AG09309 (cell line): ENCODE results near the gene APOB.

Experiments
- DNase-seq: peaks from one replicate; pipeline ENCODE4 v3.0.0-alpha.2; 2010; ENCODE audit warnings: low read depth
- H3K4me3 ChIP-seq: 2 replicates; pipeline ENCODE4 v1.5.1; 2011; ENCODE audit warnings: mild to moderate bottlenecking, low read depth, low read length, moderate library complexity; ENCODE audit not compliant: control insufficient read depth
- TF ChIP-seq, protein P1 (sequence below): IDR thresholded peaks from 2 replicates; pipeline ENCODE4 v1.5.1; 2011; ENCODE audit warnings: mild to moderate bottlenecking, low read depth, low read length, inconsistent platforms; ENCODE audit not compliant: insufficient read depth, control insufficient read depth; ENCODE audit errors: missing control alignments

APOB gene

GRCh38 chr2:21072477-21073242 lies 28.8 kb upstream of the APOB start:
- TF ChIP-seq, protein P1, sequence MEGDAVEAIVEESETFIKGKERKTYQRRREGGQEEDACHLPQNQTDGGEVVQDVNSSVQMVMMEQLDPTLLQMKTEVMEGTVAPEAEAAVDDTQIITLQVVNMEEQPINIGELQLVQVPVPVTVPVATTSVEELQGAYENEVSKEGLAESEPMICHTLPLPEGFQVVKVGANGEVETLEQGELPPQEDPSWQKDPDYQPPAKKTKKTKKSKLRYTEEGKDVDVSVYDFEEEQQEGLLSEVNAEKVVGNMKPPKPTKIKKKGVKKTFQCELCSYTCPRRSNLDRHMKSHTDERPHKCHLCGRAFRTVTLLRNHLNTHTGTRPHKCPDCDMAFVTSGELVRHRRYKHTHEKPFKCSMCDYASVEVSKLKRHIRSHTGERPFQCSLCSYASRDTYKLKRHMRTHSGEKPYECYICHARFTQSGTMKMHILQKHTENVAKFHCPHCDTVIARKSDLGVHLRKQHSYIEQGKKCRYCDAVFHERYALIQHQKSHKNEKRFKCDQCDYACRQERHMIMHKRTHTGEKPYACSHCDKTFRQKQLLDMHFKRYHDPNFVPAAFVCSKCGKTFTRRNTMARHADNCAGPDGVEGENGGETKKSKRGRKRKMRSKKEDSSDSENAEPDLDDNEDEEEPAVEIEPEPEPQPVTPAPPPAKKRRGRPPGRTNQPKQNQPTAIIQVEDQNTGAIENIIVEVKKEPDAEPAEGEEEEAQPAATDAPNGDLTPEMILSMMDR, result no peak
- DNase-seq, result no peak
- H3K4me3 ChIP-seq, result no peak overlapping the region

DNA sequence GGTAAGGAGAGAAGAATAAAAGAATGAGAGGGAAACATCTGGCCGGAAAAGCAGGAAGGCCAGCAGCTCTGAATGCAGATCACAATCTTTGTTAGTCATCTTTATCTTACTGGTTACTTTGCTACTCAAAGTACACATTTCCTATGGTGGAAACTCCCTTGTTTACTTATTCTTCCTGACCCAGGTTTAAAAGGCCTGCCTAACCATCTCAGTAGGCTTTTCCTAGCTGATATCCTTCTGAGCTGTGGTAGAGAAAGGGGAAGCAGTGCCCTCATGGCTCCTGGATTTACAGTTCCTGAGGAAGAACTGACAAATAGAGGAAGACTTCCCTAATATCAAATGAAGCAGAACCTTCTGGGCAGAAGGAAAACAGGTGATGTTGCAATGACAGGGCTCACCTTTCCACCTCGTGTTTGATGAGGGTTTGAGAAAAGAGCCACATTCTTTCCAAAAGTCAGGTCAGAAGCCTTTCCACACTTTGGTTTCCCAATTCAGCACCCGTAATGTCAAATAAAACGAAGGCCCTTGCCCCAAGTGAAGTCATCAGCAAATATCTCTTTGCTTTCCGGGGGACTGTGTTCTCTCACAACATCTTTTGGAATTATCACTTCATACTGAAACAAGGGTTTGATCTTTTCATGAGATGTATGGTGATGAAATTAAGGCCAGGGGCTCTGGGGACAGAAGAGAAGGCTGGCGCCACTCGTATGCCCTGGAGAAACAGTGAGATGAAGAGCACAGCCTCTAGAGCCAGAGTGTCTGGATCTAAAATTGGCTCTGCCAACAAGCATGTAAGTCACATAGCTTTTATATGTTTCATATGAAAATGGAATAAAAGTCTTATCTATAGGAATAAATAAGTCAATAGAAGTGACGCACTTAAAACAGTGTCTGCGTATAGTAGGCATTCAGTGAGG lies 26.7 kb upstream of the APOB start:
- H3K4me3 ChIP-seq, result no peak overlapping the region
- TF ChIP-seq, protein P1, result no peak
- no peak for DNase-seq

GRCh38 chr2:21069746-21070340 lies 26.0 kb upstream of the APOB start:
- no peak for DNase-seq
- TF ChIP-seq, protein P1, result no peak
- H3K4me3 ChIP-seq, result no peak overlapping the region

DNA sequence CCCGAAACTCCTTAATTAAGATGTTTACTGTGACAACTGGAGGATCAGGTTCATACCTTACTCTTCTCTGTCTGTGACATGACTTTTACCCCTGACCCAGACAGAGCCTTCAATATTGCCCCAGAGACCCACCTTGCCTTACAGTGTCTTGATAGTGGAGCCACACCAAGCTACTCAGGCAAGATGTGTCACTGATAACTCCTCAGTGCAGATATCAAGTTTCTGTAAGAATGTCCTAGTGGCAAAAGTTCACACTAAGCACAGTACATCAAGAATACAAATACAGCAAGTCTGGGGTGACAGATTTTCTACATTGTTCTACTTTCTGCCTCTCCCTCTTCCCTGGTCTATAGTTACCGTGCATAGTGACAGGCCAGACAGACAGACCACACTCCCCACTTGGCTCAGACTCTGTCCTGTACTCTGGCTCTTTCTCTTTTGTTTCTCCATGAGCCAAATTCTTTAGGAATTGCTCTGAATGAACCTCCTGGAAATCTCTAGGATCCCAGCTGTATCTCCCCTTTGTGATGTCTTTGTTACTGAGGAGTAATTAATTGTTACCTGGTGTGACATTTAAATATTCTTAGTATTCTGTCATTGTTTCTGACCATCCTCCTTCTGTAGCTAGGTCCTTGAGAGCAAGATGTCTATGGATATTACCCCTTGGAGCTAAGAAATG lies 24.1 kb upstream of the APOB start:
- H3K4me3 ChIP-seq, result no peak overlapping the region
- TF ChIP-seq, protein P1, result no peak
- no peak for DNase-seq

GRCh38 chr2:21067125-21067524 lies 23.3 kb upstream of the APOB start:
- TF ChIP-seq, protein P1, result no peak

DNA sequence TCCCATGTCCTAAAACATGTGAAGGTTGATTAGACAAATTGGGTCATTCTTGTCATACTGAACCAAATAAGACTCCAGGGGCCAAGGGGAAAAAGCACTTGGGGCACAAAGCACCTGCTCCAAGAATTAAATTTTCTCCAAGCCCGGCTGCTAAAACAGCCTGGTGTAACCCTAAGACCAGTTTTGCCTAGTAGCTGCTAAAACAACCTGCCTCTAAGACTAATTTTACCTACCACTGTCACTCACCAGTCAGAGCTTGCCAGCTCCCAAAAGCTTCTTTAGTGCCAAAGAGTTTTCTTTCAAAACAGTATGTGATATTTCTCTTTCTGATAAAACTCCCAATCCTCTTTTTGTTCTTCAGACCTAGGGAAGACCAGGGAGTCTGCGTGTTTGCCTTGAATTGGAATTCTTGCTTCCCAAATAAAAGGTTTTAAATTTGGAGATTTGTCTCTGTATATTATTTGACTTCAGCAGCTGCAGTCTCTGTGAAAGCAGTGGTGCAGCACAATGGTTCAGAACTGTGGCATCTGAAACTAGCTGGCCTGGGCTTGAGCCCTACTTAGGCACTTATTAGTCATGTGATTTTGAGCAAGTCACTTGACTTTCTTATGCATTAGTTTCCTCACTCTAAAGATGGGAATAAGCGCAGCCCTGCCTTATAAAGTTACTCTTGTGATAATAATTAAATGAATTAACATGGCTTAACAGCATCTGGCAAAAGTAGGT lies 16.2 kb upstream of the APOB start:
- DNase-seq, result no peak
- no peak overlapping the region for H3K4me3 ChIP-seq
- TF ChIP-seq, protein P1, result no peak

More at GRCh38 chr2:21067125-21067524, 23.3 kb upstream of the APOB start:
- no peak for DNase-seq
- H3K4me3 ChIP-seq, result no peak overlapping the region
